GM12801 (cell line): ENCODE measurements around the gene DNAJA1.

Experiments used
- TF ChIP-seq, protein P1 (sequence below): IDR thresholded peaks from one replicate; pipeline ENCODE4 v1.5.1; 2011; ENCODE audit warnings: control low read depth; ENCODE audit not compliant: insufficient read length; ENCODE audit errors: extremely low read depth

DNAJA1 gene

DNA sequence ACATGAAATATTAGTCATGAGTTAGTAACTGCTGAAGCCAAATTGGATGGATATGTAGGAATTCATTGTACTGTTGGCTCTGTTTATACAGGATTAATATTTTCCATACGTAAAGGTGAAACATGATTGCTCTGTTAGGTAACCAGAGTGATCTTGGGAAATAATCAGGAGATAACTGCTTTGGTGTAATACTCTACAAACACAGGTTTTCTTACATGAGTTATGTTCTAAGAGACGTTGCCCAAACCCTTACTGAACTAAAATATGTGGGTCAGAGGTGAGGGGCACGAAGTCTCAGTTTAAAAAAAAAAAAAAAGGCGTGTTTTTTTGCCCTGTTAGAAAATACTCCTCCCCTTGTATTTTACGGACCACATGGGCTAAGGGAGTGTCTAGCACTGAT, 7.8 kb downstream of the DNAJA1 start:
- TF ChIP-seq, protein P1, sequence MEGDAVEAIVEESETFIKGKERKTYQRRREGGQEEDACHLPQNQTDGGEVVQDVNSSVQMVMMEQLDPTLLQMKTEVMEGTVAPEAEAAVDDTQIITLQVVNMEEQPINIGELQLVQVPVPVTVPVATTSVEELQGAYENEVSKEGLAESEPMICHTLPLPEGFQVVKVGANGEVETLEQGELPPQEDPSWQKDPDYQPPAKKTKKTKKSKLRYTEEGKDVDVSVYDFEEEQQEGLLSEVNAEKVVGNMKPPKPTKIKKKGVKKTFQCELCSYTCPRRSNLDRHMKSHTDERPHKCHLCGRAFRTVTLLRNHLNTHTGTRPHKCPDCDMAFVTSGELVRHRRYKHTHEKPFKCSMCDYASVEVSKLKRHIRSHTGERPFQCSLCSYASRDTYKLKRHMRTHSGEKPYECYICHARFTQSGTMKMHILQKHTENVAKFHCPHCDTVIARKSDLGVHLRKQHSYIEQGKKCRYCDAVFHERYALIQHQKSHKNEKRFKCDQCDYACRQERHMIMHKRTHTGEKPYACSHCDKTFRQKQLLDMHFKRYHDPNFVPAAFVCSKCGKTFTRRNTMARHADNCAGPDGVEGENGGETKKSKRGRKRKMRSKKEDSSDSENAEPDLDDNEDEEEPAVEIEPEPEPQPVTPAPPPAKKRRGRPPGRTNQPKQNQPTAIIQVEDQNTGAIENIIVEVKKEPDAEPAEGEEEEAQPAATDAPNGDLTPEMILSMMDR = no peak

DNA sequence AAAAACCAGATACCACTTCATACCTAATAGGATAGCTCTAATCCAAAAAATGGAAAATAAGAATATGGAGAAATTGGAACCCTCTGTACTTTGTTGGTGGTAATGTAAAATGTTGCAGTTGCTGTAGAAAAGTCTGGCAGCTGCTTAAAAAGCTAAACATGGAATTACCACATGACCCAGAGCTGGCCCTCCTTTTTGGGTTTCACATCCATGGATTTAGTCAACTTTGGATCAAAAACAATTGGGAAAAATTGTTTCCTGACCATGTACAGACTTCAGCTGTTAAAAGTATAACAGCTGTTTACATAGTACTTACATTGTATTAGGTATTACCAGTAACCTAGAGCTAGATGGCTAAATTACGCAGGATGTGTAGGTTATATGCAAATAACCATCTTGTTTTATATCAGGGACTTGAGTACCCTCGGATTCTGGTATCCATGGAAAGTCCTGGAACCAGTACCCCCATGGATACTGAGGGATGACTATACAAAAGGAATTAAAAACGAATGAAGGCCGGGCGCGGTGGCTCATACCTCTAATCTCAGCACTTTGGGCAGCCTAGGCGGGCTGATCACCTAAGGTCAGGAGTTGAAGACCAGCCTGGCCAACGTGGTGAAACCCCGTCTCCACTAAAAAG, 15.8 kb downstream of the DNAJA1 start:
- TF ChIP-seq, protein P1 = no peak

DNA sequence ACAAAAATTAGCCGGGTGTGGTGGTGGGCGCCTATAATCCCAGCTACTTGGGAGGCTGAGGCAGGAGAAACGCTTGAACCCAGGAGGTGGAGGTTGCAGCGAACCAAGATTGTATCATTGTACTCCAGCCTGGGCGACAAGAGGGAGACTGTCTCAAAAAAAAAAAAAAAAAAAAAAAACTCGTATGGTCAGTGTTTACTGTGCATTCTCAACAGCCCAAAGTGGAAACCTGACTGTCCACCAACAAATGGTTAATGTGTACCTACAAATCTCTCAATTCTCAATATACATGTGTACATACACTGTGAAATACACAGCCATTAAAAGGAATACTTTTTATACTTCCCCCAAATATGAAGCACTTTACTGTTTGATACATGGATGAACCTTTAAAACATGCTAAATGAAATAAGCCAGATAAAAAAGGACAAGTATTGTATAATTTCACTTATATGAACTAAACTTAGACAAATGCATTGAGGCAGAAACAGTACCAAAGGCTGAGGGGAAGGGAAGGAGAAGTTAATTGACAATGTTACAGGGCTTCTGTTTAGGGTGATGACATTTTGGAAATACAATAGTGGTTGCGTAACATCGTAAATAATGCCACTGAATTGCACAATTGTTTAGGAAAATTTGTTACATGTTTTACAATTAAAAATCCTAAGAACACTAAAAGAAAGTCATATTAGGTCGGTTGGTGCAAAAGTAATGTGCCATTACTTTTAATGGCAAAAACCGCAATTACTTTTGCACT, 16.5 kb downstream of the DNAJA1 start:
- TF ChIP-seq, protein P1 = no peak

DNA sequence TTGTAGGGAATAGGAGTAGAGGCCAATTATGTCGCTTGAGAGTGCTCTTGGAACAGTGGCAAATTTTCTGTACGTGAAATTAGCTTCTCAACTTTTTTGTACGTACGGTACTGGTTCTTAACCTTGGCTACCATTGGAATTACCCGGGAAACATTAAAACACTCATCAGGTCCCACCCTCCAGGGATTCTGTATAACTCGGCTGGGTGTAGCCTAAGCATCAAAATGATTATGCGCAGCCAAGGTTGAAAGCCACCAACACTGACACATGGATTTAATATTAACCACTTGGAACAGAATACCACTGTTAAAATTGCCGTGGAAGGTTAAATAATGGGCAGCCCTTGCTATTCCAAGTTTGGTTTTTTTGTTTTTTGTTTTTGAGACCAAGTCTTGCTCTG, 17.4 kb downstream of the DNAJA1 start:
- TF ChIP-seq, protein P1 = no peak

DNA sequence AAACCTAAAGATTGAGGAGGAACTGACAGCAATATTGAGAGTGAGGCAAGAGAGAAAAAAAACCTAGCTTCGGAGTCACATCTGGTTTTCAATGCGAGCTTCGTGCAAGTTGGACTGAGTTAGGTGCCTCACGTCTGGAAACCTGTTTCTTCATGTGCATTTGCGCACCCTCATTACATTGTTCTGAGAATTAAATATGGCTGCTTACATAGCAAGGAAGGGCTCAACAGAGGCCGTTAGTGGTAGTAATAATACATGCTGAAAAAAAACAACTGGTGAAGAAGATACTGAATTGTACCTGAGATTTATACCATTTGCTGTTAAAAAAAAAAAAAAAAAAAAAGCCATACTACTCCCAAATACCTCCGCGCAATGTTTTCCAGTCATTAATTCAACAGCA, 18.6 kb downstream of the DNAJA1 start:
- TF ChIP-seq, protein P1 = no peak

DNA sequence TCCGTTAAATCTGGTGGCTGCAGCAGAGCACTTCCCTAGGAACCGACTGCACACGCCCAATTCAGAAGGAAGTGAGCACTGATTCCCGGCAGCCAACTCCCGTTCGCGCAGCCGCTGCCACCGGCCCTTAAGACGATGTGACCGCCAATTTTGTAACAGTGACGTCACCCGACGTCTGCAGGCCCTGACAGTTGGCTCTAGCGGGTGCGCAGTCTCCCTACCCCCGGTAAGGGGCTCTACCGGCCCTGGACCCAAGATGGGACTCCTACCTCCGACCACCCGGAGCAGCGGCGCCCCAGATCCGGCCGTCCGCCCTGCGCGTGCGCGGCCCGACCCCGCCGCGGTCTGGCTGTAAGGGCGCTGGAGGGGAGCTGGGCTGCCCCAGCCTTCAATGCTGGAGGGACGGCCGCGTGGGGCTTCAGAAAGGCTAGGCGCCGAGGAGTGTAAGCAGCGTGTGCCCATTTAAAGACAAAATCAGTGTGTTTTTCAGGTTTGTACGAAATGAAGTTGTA, 19.1 kb downstream of the DNAJA1 start:
- TF ChIP-seq, protein P1 = no peak

DNA sequence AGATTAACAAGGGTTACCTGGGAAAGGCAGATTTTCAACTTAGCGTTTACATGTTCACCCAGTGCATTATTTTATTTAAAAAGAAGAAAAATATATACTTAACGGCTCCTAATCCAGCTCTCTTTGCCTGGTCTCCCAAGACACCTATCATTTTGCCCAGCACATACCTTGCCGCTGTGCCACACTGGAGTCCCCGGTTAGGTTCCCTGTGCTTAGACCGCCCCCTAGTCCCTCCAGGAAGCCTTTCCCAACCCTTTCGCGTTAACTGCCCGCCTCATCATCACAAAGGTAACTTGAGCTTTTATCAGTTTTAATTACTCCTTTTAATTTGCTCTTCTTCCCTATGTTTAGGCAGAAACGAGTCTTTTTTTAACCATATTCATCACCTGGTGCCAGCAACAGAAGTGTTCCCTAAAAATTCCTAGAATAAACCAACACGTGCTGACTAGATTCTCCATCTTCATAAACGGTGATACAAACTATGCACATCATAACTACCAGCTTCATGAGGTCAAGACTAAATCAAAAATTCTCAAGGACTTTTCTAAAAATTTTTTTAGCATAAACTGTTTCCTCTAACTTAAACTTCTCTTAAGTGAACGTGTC, 19.7 kb downstream of the DNAJA1 start:
- TF ChIP-seq, protein P1 = no peak
